ENCODE data around the gene FCHO2. TPM values are rescaled to one million over a fixed set of nuclear protein-coding genes. Genes with fewer than 3 reads are reported as not detected.

Gene FCHO2
- total RNA-seq, 1 experiment from 2014 or later = 5.8 TPM

DNA sequence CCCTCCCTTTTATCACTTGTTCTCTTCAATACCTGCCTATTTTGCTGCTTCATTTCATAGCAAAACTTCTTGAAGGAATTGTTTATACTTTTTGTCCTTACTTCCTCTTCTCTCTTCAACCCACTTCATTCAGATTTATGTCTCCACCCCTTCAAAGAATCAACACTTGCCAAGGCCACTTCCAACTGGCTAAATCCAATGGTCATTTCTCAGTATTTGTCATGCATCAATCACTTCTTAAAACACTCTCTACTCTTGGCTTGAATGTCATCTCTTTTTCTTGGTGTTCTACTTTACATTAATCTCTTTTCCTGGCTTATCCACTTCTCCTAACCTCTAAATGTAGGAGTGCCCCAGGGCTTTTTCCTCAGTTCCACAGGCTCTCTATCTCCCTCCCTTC lies 8.3 kb upstream of the FCHO2 start:
- no peak overlapping the region for H4K8ac ChIP-seq (replicated peaks; ENCODE audit: insufficient read length, low read depth, low read length)
- Mint-ChIP-seq H3K4me1 (no peaks in the 10 kb centered on the region), H3K4me3 (no peak overlapping the region), H3K27me3 (ENCODE audit: low read depth) (no peaks in the 10 kb centered on the region), H3K9me3 (no peaks in the 10 kb centered on the region), H3K27ac (no peak overlapping the region), H3K36me3 (ENCODE audit: insufficient read depth in 1 of 3, low read depth in 3 of 3) (no peaks in the 10 kb centered on the region)
- H3T11ph ChIP-seq (ENCODE audit: low read length) = no peak overlapping the region
- H2BK15ac ChIP-seq (ENCODE audit: low read depth, low read length) = no peak overlapping the region
- no peaks in the 10 kb centered on the region for H3K9me3 ChIP-seq (ENCODE audit: control insufficient read depth, low read depth, low read length)
- no peak overlapping the region for H3K23ac ChIP-seq (ENCODE audit: insufficient read length, low read depth, low read length)
- H3K56ac ChIP-seq (ENCODE audit: insufficient read length, low read depth, low read length) = no peak overlapping the region
- H3K4me2 ChIP-seq (ENCODE audit: insufficient read depth, insufficient read length, low read length) = no peak overlapping the region
- TF ChIP-seq, protein P1, sequence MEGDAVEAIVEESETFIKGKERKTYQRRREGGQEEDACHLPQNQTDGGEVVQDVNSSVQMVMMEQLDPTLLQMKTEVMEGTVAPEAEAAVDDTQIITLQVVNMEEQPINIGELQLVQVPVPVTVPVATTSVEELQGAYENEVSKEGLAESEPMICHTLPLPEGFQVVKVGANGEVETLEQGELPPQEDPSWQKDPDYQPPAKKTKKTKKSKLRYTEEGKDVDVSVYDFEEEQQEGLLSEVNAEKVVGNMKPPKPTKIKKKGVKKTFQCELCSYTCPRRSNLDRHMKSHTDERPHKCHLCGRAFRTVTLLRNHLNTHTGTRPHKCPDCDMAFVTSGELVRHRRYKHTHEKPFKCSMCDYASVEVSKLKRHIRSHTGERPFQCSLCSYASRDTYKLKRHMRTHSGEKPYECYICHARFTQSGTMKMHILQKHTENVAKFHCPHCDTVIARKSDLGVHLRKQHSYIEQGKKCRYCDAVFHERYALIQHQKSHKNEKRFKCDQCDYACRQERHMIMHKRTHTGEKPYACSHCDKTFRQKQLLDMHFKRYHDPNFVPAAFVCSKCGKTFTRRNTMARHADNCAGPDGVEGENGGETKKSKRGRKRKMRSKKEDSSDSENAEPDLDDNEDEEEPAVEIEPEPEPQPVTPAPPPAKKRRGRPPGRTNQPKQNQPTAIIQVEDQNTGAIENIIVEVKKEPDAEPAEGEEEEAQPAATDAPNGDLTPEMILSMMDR (conservative IDR thresholded peaks at IDR 0.05) = no peak
- H2AFZ ChIP-seq (ENCODE audit: low read length) = no peak overlapping the region
- H4K91ac ChIP-seq (ENCODE audit: insufficient read length, low read depth, low read length) = no peak overlapping the region
- H2AK5ac ChIP-seq (ENCODE audit: insufficient read length, low read length) = no peak overlapping the region
- no peaks in the 10 kb centered on the region for H3K23me2 ChIP-seq (ENCODE audit: insufficient read length, low read depth, low read length, poor library complexity, severe bottlenecking)
- no peaks in the 10 kb centered on the region for H3K79me1 ChIP-seq (ENCODE audit: insufficient read depth, low read depth, low read length, poor library complexity, severe bottlenecking)
- H4K20me1 ChIP-seq (ENCODE audit: control insufficient read depth, insufficient read depth, insufficient read length) = no peaks in the 10 kb centered on the region
- no peak overlapping the region for H2BK12ac ChIP-seq (ENCODE audit: insufficient read length, low read depth, low read length)
- no peak overlapping the region for H3K9ac ChIP-seq (ENCODE audit: extremely low read depth, insufficient read length, low read length)
- no peak overlapping the region for H2BK5ac ChIP-seq (ENCODE audit: insufficient read length, low read length)
- no peak overlapping the region for H3K18ac ChIP-seq (ENCODE audit: insufficient read length, low read depth, low read length)
- no peak overlapping the region for H3K4ac ChIP-seq (ENCODE audit: low read depth, low read length)
- no peak overlapping the region for H3K27ac ChIP-seq (ENCODE audit: insufficient read length, low read depth, low read length)
- H3K27me3 ChIP-seq (ENCODE audit: insufficient read depth, low read length) = no peaks in the 10 kb centered on the region
- H3K14ac ChIP-seq (ENCODE audit: insufficient read depth, low read length) = no peak overlapping the region
- H2BK120ac ChIP-seq (ENCODE audit: low read depth, low read length, poor library complexity, severe bottlenecking) = no peak overlapping the region
- H3K79me2 ChIP-seq (ENCODE audit: insufficient read depth, low read length) = no peaks in the 10 kb centered on the region
- no peak for DNase-seq
- H4K5ac ChIP-seq (ENCODE audit: insufficient read length, low read depth, low read length) = no peak overlapping the region
- H2BK20ac ChIP-seq (ENCODE audit: low read depth, low read length, poor library complexity, severe bottlenecking) = no peak overlapping the region
- no peaks in the 10 kb centered on the region for H3K4me1 ChIP-seq (ENCODE audit: insufficient read depth, low read length)
